HG03175 (cell line): ENCODE results near the gene ULK1.

Source experiments
- ATAC-seq: cut with Tn5 transposase; IDR thresholded peaks from one replicate; pipeline ENCODE4 v1.9.1; 2021; ENCODE audit warnings: mild to moderate bottlenecking, moderate library complexity; ENCODE audit not compliant: unreplicated experiment

ULK1 gene

GRCh38 chr12:131918311-131919050 lies 24.1 kb downstream of the ULK1 start:
- no peak for ATAC-seq

- ATAC-seq: no peak
These were observed 24.6 kb downstream of the ULK1 start for GRCh38 chr12:131919051-131919347.

GRCh38 chr12:131919366-131920156 lies 25.1 kb downstream of the ULK1 start:
- ATAC-seq: no peak

GRCh38 chr12:131920157-131920508 lies 25.7 kb downstream of the ULK1 start:
- ATAC-seq: no peak

- ATAC-seq: no peak
These were observed 26.7 kb downstream of the ULK1 start for GRCh38 chr12:131920902-131921840.

GRCh38 chr12:131921866-131922769 lies 27.7 kb downstream of the ULK1 start:
- no peak for ATAC-seq

- no peak for ATAC-seq
These were observed 28.4 kb downstream of the ULK1 start for GRCh38 chr12:131922772-131923171.

GRCh38 chr12:131923260-131923659 lies 28.8 kb downstream of the ULK1 start:
- peak; percentile 86 for ATAC-seq

GRCh38 chr12:131927110-131928079 lies 33.0 kb downstream of the ULK1 start:
- no peak for ATAC-seq

GRCh38 chr12:131928080-131928710 lies 33.8 kb downstream of the ULK1 start:
- peak; percentile 1 for ATAC-seq

GRCh38 chr12:131928711-131929580 lies 34.5 kb downstream of the ULK1 start, which contains the start of gene PUS1:
Gene PUS1, plus strand, starts transcription at chr12:131929276. Its CDS starts 447 bp downstream, at chr12:131929723.
- peak; percentile 61 for ATAC-seq

- ATAC-seq: no peak
These were observed 35.4 kb downstream of the ULK1 start for GRCh38 chr12:131929581-131930456.

- ATAC-seq: no peak
These were observed 36.1 kb downstream of the ULK1 start for GRCh38 chr12:131930510-131930909.

GRCh38 chr12:131933387-131933786 lies 39.0 kb downstream of the ULK1 start:
- ATAC-seq: no peak

- ATAC-seq: no peak
These were observed 40.1 kb downstream of the ULK1 start for GRCh38 chr12:131934535-131934934.

GRCh38 chr12:131938082-131938481 lies 43.7 kb downstream of the ULK1 start:
- no peak for ATAC-seq

GRCh38 chr12:131939007-131939406 lies 44.6 kb downstream of the ULK1 start:
- no peak for ATAC-seq
